CMK (cell line): ENCODE measurements around the gene PPP2R3A.
"Not testable (repeated sequence)": the region's sequence is repeated elsewhere in the genome, so short reads cannot be mapped to it uniquely, and the experiment has no call there.

Experiments used
- DNase-seq: peaks from one replicate; pipeline ENCODE4 v3.0.0-alpha.2; 2010; ENCODE audit warnings: low read depth

The PPP2R3A gene

GRCh38 chr3:136152176-136152843, 186.8 kb downstream of the PPP2R3A start:
- DNase-seq: no peak

GRCh38 chr3:136152963-136153362, 187.4 kb downstream of the PPP2R3A start:
- no peak for DNase-seq

- no peak for DNase-seq
These were observed 196.0 kb downstream of the PPP2R3A start for GRCh38 chr3:136161516-136161915.

- no peak for DNase-seq
These were observed 196.8 kb downstream of the PPP2R3A start for GRCh38 chr3:136162322-136162721.

- not testable (repeated sequence) for DNase-seq
These were observed 198.1 kb downstream of the PPP2R3A start for GRCh38 chr3:136163607-136164006.

- DNase-seq: no peak
These were observed 201.0 kb downstream of the PPP2R3A start for GRCh38 chr3:136166507-136166906.

- DNase-seq: not testable (repeated sequence)
These were observed 202.7 kb downstream of the PPP2R3A start for GRCh38 chr3:136168236-136168635.

GRCh38 chr3:136171097-136171542, 205.6 kb downstream of the PPP2R3A start:
- DNase-seq: no peak

GRCh38 chr3:136173939-136174490, 208.5 kb downstream of the PPP2R3A start:
- DNase-seq: no peak

GRCh38 chr3:136177876-136178275, 212.3 kb downstream of the PPP2R3A start:
- no peak for DNase-seq

- no peak for DNase-seq
These were observed 216.2 kb downstream of the PPP2R3A start for GRCh38 chr3:136181741-136182140.

GRCh38 chr3:136184703-136185102, 219.2 kb downstream of the PPP2R3A start:
- DNase-seq: no peak

- DNase-seq: no peak
These were observed 220.8 kb downstream of the PPP2R3A start for GRCh38 chr3:136186344-136186743.

- DNase-seq: no peak
These were observed 221.3 kb downstream of the PPP2R3A start for GRCh38 chr3:136186846-136187245.

- DNase-seq: no peak
These were observed 222.3 kb downstream of the PPP2R3A start for GRCh38 chr3:136187868-136188267.

- no peak for DNase-seq
These were observed 223.5 kb downstream of the PPP2R3A start for GRCh38 chr3:136189043-136189442.

- no peak for DNase-seq
These were observed 224.5 kb downstream of the PPP2R3A start for GRCh38 chr3:136189859-136190617.

- not testable (repeated sequence) for DNase-seq
These were observed 226.7 kb downstream of the PPP2R3A start for GRCh38 chr3:136192195-136192594.

GRCh38 chr3:136192831-136193230, 227.3 kb downstream of the PPP2R3A start:
- no peak for DNase-seq

- no peak for DNase-seq
These were observed 227.9 kb downstream of the PPP2R3A start for GRCh38 chr3:136193278-136194054.

GRCh38 chr3:136194409-136195257, 229.1 kb downstream of the PPP2R3A start:
- DNase-seq: no peak
